ENCODE results near the gene ALPG. TPM values are rescaled to one million over a fixed set of nuclear protein-coding genes. Genes with fewer than 3 reads are reported as not detected.
"Not testable (repeated sequence)": the region's sequence is repeated elsewhere in the genome, so short reads cannot be mapped to it uniquely, and the experiment has no call there.

Gene ALPG
- total and polyA plus RNA-seq, 9 of the 15 experiments (the other 6 are each of a cell fraction or from before 2014, with no cell fraction given): not detected

DNA sequence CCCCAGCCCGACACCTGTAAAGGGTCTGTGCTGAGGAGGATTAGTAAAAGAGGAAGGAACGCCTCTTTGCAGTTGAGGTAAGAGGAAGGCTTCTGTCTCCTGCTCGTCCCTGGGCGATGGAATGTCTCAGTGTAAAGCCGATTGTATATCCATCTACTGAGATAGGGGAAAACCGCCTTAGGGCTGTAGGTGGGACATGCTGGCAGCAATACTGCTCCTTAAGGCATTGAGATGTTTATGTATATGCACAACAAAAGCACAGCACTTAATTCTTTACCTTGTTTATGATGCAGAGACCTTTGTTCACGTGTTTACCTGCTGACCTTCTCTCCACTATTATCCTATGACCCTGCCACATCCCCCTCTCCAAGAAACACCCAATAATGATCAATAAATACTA is 16.8 kb downstream of the ALPG start:
- H3K4me2 ChIP-seq (ENCODE audit: insufficient read depth, low read length); H3K36me3 ChIP-seq (ENCODE audit: control insufficient read depth, insufficient read depth, low read length); H3K4me3 ChIP-seq; BruUV-seq (replicated peaks); H3K9ac ChIP-seq (ENCODE audit: insufficient read depth in 1 of 2, low read depth in 2 of 2, low read length in 2 of 2); H3K9me1 ChIP-seq (ENCODE audit: control insufficient read depth, insufficient read depth, low read length); ATAC-seq; CTCF ChIA-PET (ENCODE audit: low intra/inter-chr PET ratio); FAIRE-seq; H4K20me1 ChIP-seq (replicated peaks; ENCODE audit: control insufficient read depth, insufficient read depth, low read length); H3K9me3 ChIP-seq (replicated peaks; ENCODE audit: control insufficient read depth, insufficient read depth, low read depth, low read length); H3K27ac ChIP-seq (ENCODE audit: extremely low read depth, low read depth, low read length); H3K79me2 ChIP-seq (ENCODE audit: control insufficient read depth, insufficient read depth, low read length); H2AFZ ChIP-seq (ENCODE audit: low read depth, low read length); H3K4me1 ChIP-seq (replicated peaks in 1 of 2; ENCODE audit: control insufficient read depth in 2 of 2, insufficient read depth in 2 of 2, low read length in 2 of 2); intact Hi-C loops (cut with micrococcal nuclease); in situ Hi-C loops (cut with MboI); DNase-seq (ENCODE audit: extremely low read depth in 1 of 4, low spot score in 3 of 4); POLR2A ChIA-PET: not testable (repeated sequence)
- H3K27me3 ChIP-seq (ENCODE audit: control insufficient read depth in 2 of 2, insufficient read depth in 2 of 2, low read length in 2 of 2): peaks cover 0 to 13% of the 10 kb centered on the region in 2 experiments; a peak in 3 of 5 replicates
- WGBS (ENCODE audit: insufficient coverage, low coverage, missing lambda C conversion rate): 0% methylated on average over 4 of the region's 7 CpGs

GRCh38 chr2:232431705-232432590 is 25.3 kb downstream of the ALPG start:
- Histone ChIP-seq H3K9me3 (replicated peaks; ENCODE audit: control insufficient read depth, insufficient read depth, low read depth, low read length) (no peaks in the 10 kb centered on the region), H3K4me3 (no peak overlapping the region), H3K27ac (ENCODE audit: extremely low read depth, low read depth, low read length) (no peak overlapping the region), H3K4me1 (replicated peaks in 1 of 2; ENCODE audit: control insufficient read depth in 2 of 2, insufficient read depth in 2 of 2, low read length in 2 of 2) (peaks cover 0 to 10% of the 10 kb centered on the region in 2 experiments; a peak in 1 of 5 replicates), H2AFZ (ENCODE audit: low read depth, low read length) (no peak overlapping the region), H3K4me2 (ENCODE audit: insufficient read depth, low read length) (no peak overlapping the region), H3K36me3 (ENCODE audit: control insufficient read depth, insufficient read depth, low read length) (no peaks in the 10 kb centered on the region), H3K79me2 (ENCODE audit: control insufficient read depth, insufficient read depth, low read length) (no peaks in the 10 kb centered on the region), H3K9me1 (ENCODE audit: control insufficient read depth, insufficient read depth, low read length) (no peaks in the 10 kb centered on the region), H3K9ac (ENCODE audit: insufficient read depth in 1 of 2, low read depth in 2 of 2, low read length in 2 of 2) (no peak overlapping the region), H3K27me3 (ENCODE audit: control insufficient read depth in 2 of 2, insufficient read depth in 2 of 2, low read length in 2 of 2) (peaks cover 0 to 27% of the 10 kb centered on the region in 2 experiments; a peak in 3 of 5 replicates), H4K20me1 (replicated peaks; ENCODE audit: control insufficient read depth, insufficient read depth, low read length) (no peaks in the 10 kb centered on the region)
- 12% methylated on average over 4 of the region's 16 CpGs for WGBS (ENCODE audit: insufficient coverage, low coverage, missing lambda C conversion rate)
- TF ChIP-seq NFE2 (IDR thresholded peaks at IDR 0.05; ENCODE audit: low read depth): no peak
- TF ChIP-seq MCM7 (IDR thresholded peaks at IDR 0.05): no peak
- TF ChIP-seq ZNF146 (CRISPR knock-in tag; IDR thresholded peaks at IDR 0.05; ENCODE audit: unreplicated experiment): no peak
- TF ChIP-seq ZNF436 (CRISPR knock-in tag; IDR thresholded peaks at IDR 0.05): no peak
- TF ChIP-seq ZBTB12 (CRISPR knock-in tag; IDR thresholded peaks at IDR 0.05): no peak
- TF ChIP-seq ZNF699 (CRISPR knock-in tag; IDR thresholded peaks at IDR 0.05; ENCODE audit: insufficient replicate concordance): no peak
- no peak for TF ChIP-seq MCM3 (IDR thresholded peaks at IDR 0.05)
- TF ChIP-seq ZNF561 (CRISPR knock-in tag; conservative IDR thresholded peaks at IDR 0.05): no peak
- ChIA-PET POLR2A (interaction anchor here (0.7 kb wide), 1 partner anchor 889 kb away, joined by 4 read pairs; no protein-coding TSS in a partner anchor), CTCF (ENCODE audit: low intra/inter-chr PET ratio) (no interaction called here)
- BruUV-seq (replicated peaks): no TSS peak
- ATAC-seq: peak; percentile 19; the same call in 1 of the 3 replicates
- in situ Hi-C loops (cut with MboI) (no loop called here), intact Hi-C loops (cut with micrococcal nuclease) (loop anchor here (10.0 kb wide), 1 partner anchor 287 kb away; no protein-coding TSS in a partner anchor)
- no peak for FAIRE-seq
- DNase-seq (ENCODE audit: extremely low read depth in 1 of 4, low spot score in 3 of 4): no peak
